Breast epithelium (tissue), 3 donors: ENCODE data around the gene TMCC1.

Experiments used
- POLR2A ChIP-seq: fragments of 450-650 bp; IDR thresholded peaks from one replicate; pipeline ENCODE4 v1.6.1; 2016; ENCODE audit warnings: antibody characterized with exemption, mild to moderate bottlenecking, moderate library complexity
- POLR2AphosphoS5 ChIP-seq, 3 donors: sonication (generic); formaldehyde crosslinking; IDR thresholded peaks; one replicate each; pipeline ENCODE4 v1.6.1; 2017; ENCODE audit warnings: antibody characterized with exemption in 3 of 3

- TF ChIP-seq POLR2A (no peak), POLR2AphosphoS5 (IDR thresholded peaks at IDR 0.05) (no peak)
Measured at GRCh38 chr3:129778871-129779270, 114.6 kb downstream of the TMCC1 start.
